CD4-positive, alpha-beta T cell treated with Interferon alpha-2 for 1 hour (primary cell): ENCODE results near the gene RNASE2.
"Not testable (repeated sequence)": the region's sequence is repeated elsewhere in the genome, so short reads cannot be mapped to it uniquely, and the experiment has no call there.

Experiments
- DNase-seq, 2 donors: peaks; one replicate each; pipeline ENCODE4 v3.0.0-alpha.2; 2020 to 2022

Gene RNASE2

GRCh38 chr14:20954736-20955537 is at the start of gene RNASE2:
TSS of gene RNASE2 (plus strand) at chr14:20955487. CDS start at chr14:20955772, 285 bp downstream.
- DNase-seq: not testable (repeated sequence)

GRCh38 chr14:20905676-20906075 is 49.6 kb upstream of the RNASE2 start:
- no peak for DNase-seq

GRCh38 chr14:20907214-20907613 is 48.1 kb upstream of the RNASE2 start:
- no peak for DNase-seq

- not testable (repeated sequence) for DNase-seq
Observed at GRCh38 chr14:20910822-20911221, 44.5 kb upstream of the RNASE2 start.

GRCh38 chr14:20919038-20919756 is 36.1 kb upstream of the RNASE2 start:
- DNase-seq: not testable (repeated sequence)

- not testable (repeated sequence) for DNase-seq
Observed at GRCh38 chr14:20923766-20924297, 31.5 kb upstream of the RNASE2 start.

- peak in 1 of 2 donors; percentile 9 for DNase-seq
Observed at GRCh38 chr14:20934148-20934762, 21.0 kb upstream of the RNASE2 start.

- no peak for DNase-seq
Observed at GRCh38 chr14:20935303-20935984, 19.8 kb upstream of the RNASE2 start.

- not testable (repeated sequence) for DNase-seq
Observed at GRCh38 chr14:20945146-20945545, 10.1 kb upstream of the RNASE2 start.

GRCh38 chr14:20946707-20947106 is 8.6 kb upstream of the RNASE2 start:
- not testable (repeated sequence) for DNase-seq

- not testable (repeated sequence) for DNase-seq
Observed at GRCh38 chr14:20955538-20955873, 219 bp downstream of the RNASE2 start.

GRCh38 chr14:20956376-20956976 is 1.2 kb downstream of the RNASE2 start:
- peak in 1 of 2 donors; percentile 57 for DNase-seq

- not testable (repeated sequence) for DNase-seq
Observed at GRCh38 chr14:20958946-20959345, 3.7 kb downstream of the RNASE2 start.

- no peak for DNase-seq
Observed at GRCh38 chr14:20969336-20969735, 14.0 kb downstream of the RNASE2 start.

- DNase-seq: no peak
Observed at GRCh38 chr14:20970647-20970982, 15.3 kb downstream of the RNASE2 start.

GRCh38 chr14:20970983-20971704 is 15.9 kb downstream of the RNASE2 start:
- peak; percentile 76 to 85 for DNase-seq

GRCh38 chr14:20971705-20972021 is 16.4 kb downstream of the RNASE2 start:
- DNase-seq: no peak

- no peak for DNase-seq
Observed at GRCh38 chr14:20973501-20973900, 18.2 kb downstream of the RNASE2 start.

GRCh38 chr14:20976291-20976690 is 21.0 kb downstream of the RNASE2 start:
- no peak for DNase-seq

- DNase-seq: no peak
Observed at GRCh38 chr14:20978687-20979086, 23.4 kb downstream of the RNASE2 start.

GRCh38 chr14:20980906-20981305 is 25.6 kb downstream of the RNASE2 start:
- no peak for DNase-seq
